Liver (tissue), 9 donors: ENCODE results near the gene CDC26. TPM values are rescaled to one million over a fixed set of nuclear protein-coding genes. Genes with fewer than 3 reads are reported as not detected.
A peak's percentile ranks its signal among the peaks of the same experiment; 100 is the strongest.

ENCODE experiments used
- DNase-seq: peaks from one replicate; pipeline ENCODE4 v3.0.0-alpha.2; 2017; ENCODE audit warnings: low spot score
- H3K27ac ChIP-seq, 2 donors: one replicate each; pipeline ENCODE4 v1.7.0; 2013; ENCODE audit warnings: inconsistent platforms in 2 of 2, low read length in 2 of 2, control low read depth in 1 of 2, low read depth in 1 of 2, mild to moderate bottlenecking in 1 of 2
- H3K27me3 ChIP-seq, 4 donors: one replicate each; pipeline versions ENCODE4 v1.6.1 to v1.7.0; 2013; ENCODE audit warnings: low read length in 3 of 4, inconsistent platforms in 1 of 4, mild to moderate bottlenecking in 1 of 4, moderate library complexity in 1 of 4; ENCODE audit not compliant: control insufficient read depth in 4 of 4, insufficient read depth in 4 of 4
- H3K36me3 ChIP-seq, 4 donors: one replicate each; pipeline versions ENCODE4 v1.6.1 to v1.7.0; 2013; ENCODE audit warnings: low read length in 3 of 4, mild to moderate bottlenecking in 3 of 4, low read depth in 1 of 4, moderate library complexity in 1 of 4; ENCODE audit not compliant: control insufficient read depth in 4 of 4, insufficient read depth in 3 of 4
- H3K4me1 ChIP-seq, 4 donors: one replicate each; pipeline versions ENCODE4 v1.6.1 to v1.7.0; 2013; ENCODE audit warnings: low read length in 3 of 4, mild to moderate bottlenecking in 3 of 4, moderate library complexity in 1 of 4; ENCODE audit not compliant: control insufficient read depth in 4 of 4, insufficient read depth in 4 of 4
- H3K4me3 ChIP-seq, 3 donors: one replicate each; pipeline versions ENCODE4 v1.6.1 to v1.7.0; 2013; ENCODE audit warnings: low read length in 3 of 3, control low read depth in 1 of 3, low read depth in 1 of 3, mild to moderate bottlenecking in 1 of 3
- H3K9ac ChIP-seq, 2 donors: one replicate each; pipeline ENCODE4 v1.7.0; 2013; ENCODE audit warnings: low read length in 2 of 2, mild to moderate bottlenecking in 2 of 2, moderate library complexity in 2 of 2, control low read depth in 1 of 2, low read depth in 1 of 2
- H3K9me3 ChIP-seq, 4 donors: one replicate each; pipeline versions ENCODE4 v1.6.1 to v1.7.0; 2013; ENCODE audit warnings: low read length in 3 of 4; ENCODE audit not compliant: control insufficient read depth in 4 of 4
- ATF3 ChIP-seq: IDR thresholded peaks from 2 replicates; pipeline ENCODE4 v1.6.1; 2016; ENCODE audit warnings: antibody characterized with exemption
- CTCF ChIP-seq: fragments of 150-350 bp; IDR thresholded peaks from 2 replicates; pipeline ENCODE4 v1.5.1; 2017; ENCODE audit warnings: improper control_type of control experiment, low read depth, low read length; ENCODE audit not compliant: missing input control
- EGR1 ChIP-seq, 2 donors: IDR thresholded peaks; 2 replicates each; pipeline ENCODE4 v1.6.1; 2016 to 2018; ENCODE audit warnings: antibody characterized with exemption in 2 of 2, low read depth in 2 of 2
- FOXA1 ChIP-seq: IDR thresholded peaks from 2 replicates; pipeline ENCODE4 v1.6.1; 2016; ENCODE audit warnings: antibody characterized with exemption
- FOXA2 ChIP-seq: IDR thresholded peaks from 2 replicates; pipeline ENCODE4 v1.6.1; 2016; ENCODE audit warnings: antibody characterized with exemption
- GABPA ChIP-seq, 2 donors: IDR thresholded peaks in 1 of 2; conservative IDR thresholded peaks in 1 of 2; 2 replicates each; pipeline ENCODE4 v1.6.1; 2016; ENCODE audit warnings: antibody characterized with exemption in 2 of 2, mild to moderate bottlenecking in 1 of 2, moderate library complexity in 1 of 2
- HNF4A ChIP-seq, 2 donors: conservative IDR thresholded peaks; 2 replicates each; pipeline ENCODE4 v1.6.1; 2016; ENCODE audit warnings: antibody characterized with exemption in 2 of 2, mild to moderate bottlenecking in 2 of 2
- HNF4G ChIP-seq: IDR thresholded peaks from 2 replicates; pipeline ENCODE4 v1.6.1; 2016; ENCODE audit warnings: antibody characterized with exemption
- JUND ChIP-seq, 2 donors: IDR thresholded peaks; 2 replicates each; pipeline ENCODE4 v1.6.1; 2016; ENCODE audit warnings: antibody characterized with exemption in 2 of 2
- MAX ChIP-seq: IDR thresholded peaks from 2 replicates; pipeline ENCODE4 v1.6.1; 2016; ENCODE audit warnings: antibody characterized with exemption
- NR2F2 ChIP-seq: IDR thresholded peaks from 2 replicates; pipeline ENCODE4 v1.6.1; 2016; ENCODE audit warnings: antibody characterized with exemption
- RAD21 ChIP-seq, 2 donors: IDR thresholded peaks; 2 replicates each; pipeline ENCODE4 v1.6.1; 2016; ENCODE audit warnings: antibody characterized with exemption in 2 of 2, mild to moderate bottlenecking in 2 of 2
- REST ChIP-seq: IDR thresholded peaks from 2 replicates; pipeline ENCODE4 v1.6.1; 2016; ENCODE audit warnings: antibody characterized with exemption, mild to moderate bottlenecking
- RXRA ChIP-seq, 2 donors: IDR thresholded peaks; 2 replicates each; pipeline ENCODE4 v1.6.1; 2017 to 2018; ENCODE audit warnings: antibody characterized with exemption in 2 of 2, mild to moderate bottlenecking in 1 of 2
- SP1 ChIP-seq: IDR thresholded peaks from 2 replicates; pipeline ENCODE4 v1.6.1; 2018; ENCODE audit warnings: antibody characterized with exemption, mild to moderate bottlenecking
- TAF1 ChIP-seq: conservative IDR thresholded peaks from 2 replicates; pipeline ENCODE4 v1.6.1; 2016; ENCODE audit warnings: antibody characterized with exemption, mild to moderate bottlenecking
- YY1 ChIP-seq: IDR thresholded peaks from 2 replicates; pipeline ENCODE4 v1.6.1; 2016; ENCODE audit warnings: antibody characterized with exemption, mild to moderate bottlenecking
- ZBTB33 ChIP-seq: IDR thresholded peaks from 2 replicates; pipeline ENCODE4 v1.6.1; 2016; ENCODE audit warnings: antibody characterized with exemption
- WGBS: extraction: QIAGEN DNeasy Blood & Tissue Kit; methylation state at CpG from one replicate; pipeline ENCODE4 v1.1.7; 2013; 5-methylcytosine and 5-hydroxymethylcytosine counted together
- polyA plus RNA-seq, 2 donors: library from polyadenylated mRNA; stranded (reverse) in 1 of 2; unstranded in 1 of 2; fragments of 200-250 nt in 1 of 2; fragments of >200 nt in 1 of 2; fragmentation: Nextera tagmentation in 1 of 2; extraction: Ambion mirVana in 1 of 2; gene quantifications; one replicate each; pipeline versions ENCODE4 v1.2.1 to v1.2.3, GENCODE V29; 2013 to 2015
- total RNA-seq, 2 donors: library from RNA; depleted of rRNA; stranded (reverse); fragments of >200 nt; gene quantifications; one replicate each; pipeline ENCODE4 v1.2.3, GENCODE V29; 2014
- donor health status: healthy.
- donor health status: healthy.
- donor health status: healthy.
- donor health status: healthy.
- donor health status: healthy.

CDC26 gene
- total and polyA plus RNA-seq, 4 donors, result 12.5 to 38.9 (median 21.3) TPM

- Histone ChIP-seq H3K27me3 (no peaks in the 10 kb centered on the region), H3K36me3 (peaks cover 0 to 6% (median under 1%) of the 10 kb centered on the region in 4 donors), H3K4me3 (no peak overlapping the region), H3K9me3 (no peaks in the 10 kb centered on the region), H3K9ac (no peak overlapping the region), H3K4me1 (peaks cover 6 to 59% (median 50%) of the 10 kb centered on the region in 4 donors), H3K27ac (no peak overlapping the region)
- no peak for DNase-seq
- 65% methylated on average over 2 of the region's 2 CpGs for WGBS
- TF ChIP-seq HNF4A (conservative IDR thresholded peaks at IDR 0.05), result no peak
Observed at GRCh38 chr9:113223963-113224362, 51.4 kb downstream of the CDC26 start.

GRCh38 chr9:113222482-113222841 lies 52.9 kb downstream of the CDC26 start:
- H3K27ac ChIP-seq, result peak overlapping the region; percentile 94 to 95
- H3K4me3 ChIP-seq, result peak overlapping the region; percentile 87 to 94 (median 89)
- H3K27me3 ChIP-seq, result no peaks in the 10 kb centered on the region
- H3K9me3 ChIP-seq, result no peaks in the 10 kb centered on the region
- WGBS, result 20% methylated on average over 5 of the region's 5 CpGs
- TF ChIP-seq EGR1 (IDR thresholded peaks at IDR 0.05; ENCODE audit: low read depth in 2 of 2) (no peak), HNF4A (conservative IDR thresholded peaks at IDR 0.05) (peak; percentile 82 to 89), GABPA (IDR thresholded peaks at IDR 0.05 in 1 of 2, conservative IDR thresholded peaks at IDR 0.05 in 1 of 2) (peak; percentile 50 to 80), ZBTB33 (peak; percentile 22), ATF3 (peak; percentile 96), HNF4G (peak; percentile 82), TAF1 (peak; percentile 82), JUND (IDR thresholded peaks at IDR 0.05) (no peak), MAX (peak; percentile 26), CTCF (no peak), FOXA2 (no peak), REST (no peak), YY1 (peak; percentile 34), NR2F2 (no peak), SP1 (peak; percentile 84), RAD21 (IDR thresholded peaks at IDR 0.05) (peak in 1 of 2 donors; percentile 53), RXRA (IDR thresholded peaks at IDR 0.05) (peak; percentile 52 to 59), FOXA1 (no peak)
- H3K9ac ChIP-seq, result peak overlapping the region; percentile 92 to 95
- peaks cover 0 to 6% (median under 1%) of the 10 kb centered on the region in 4 donors for H3K36me3 ChIP-seq
- peaks cover 5 to 54% (median 39%) of the 10 kb centered on the region in 4 donors for H3K4me1 ChIP-seq
- peak; percentile 40 for DNase-seq
